ENCODE measurements around the gene CD180.

Gene CD180

GRCh38 chr5:67135381-67135984, 61.1 kb downstream of the CD180 start:
- TF ChIP-seq POLR2A (IDR thresholded peaks at IDR 0.05; ENCODE audit: low read depth, low read length) (no peak), TAF1 (IDR thresholded peaks at IDR 0.05; ENCODE audit: borderline replicate concordance, low read depth, low read length) (no peak), POLR2AphosphoS5 (IDR thresholded peaks at IDR 0.05; ENCODE audit: low read depth, low read length) (no peak)
- no peak for DNase-seq (ENCODE audit: insufficient read length)
- FAIRE-seq, result no peak

DNA sequence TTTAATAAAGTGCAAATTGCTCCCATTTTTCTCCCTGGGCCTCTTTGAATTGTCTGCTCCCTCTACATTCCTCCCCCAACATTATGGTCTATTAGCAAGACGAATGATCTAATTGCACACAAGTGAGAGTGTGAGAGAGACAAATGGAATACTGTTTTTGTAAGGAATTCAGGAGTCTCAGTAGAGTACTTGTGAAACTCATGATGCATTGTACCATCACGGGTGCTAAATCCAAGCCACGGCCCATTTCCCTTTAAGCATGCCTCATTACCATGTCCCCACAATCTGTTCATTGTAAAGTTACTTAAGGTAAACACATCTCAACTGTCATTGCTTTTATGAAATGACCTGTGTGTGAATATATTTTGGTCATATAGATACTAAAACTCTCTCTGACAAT, 62.8 kb downstream of the CD180 start:
- TF ChIP-seq TAF1 (IDR thresholded peaks at IDR 0.05; ENCODE audit: borderline replicate concordance, low read depth, low read length) (no peak), POLR2AphosphoS5 (IDR thresholded peaks at IDR 0.05; ENCODE audit: low read depth, low read length) (no peak), POLR2A (IDR thresholded peaks at IDR 0.05; ENCODE audit: low read depth, low read length) (no peak)
- FAIRE-seq (no peak), DNase-seq (ENCODE audit: insufficient read length) (no peak)

- TF ChIP-seq POLR2AphosphoS5 (IDR thresholded peaks at IDR 0.05; ENCODE audit: low read depth, low read length) (no peak), TAF1 (IDR thresholded peaks at IDR 0.05; ENCODE audit: borderline replicate concordance, low read depth, low read length) (no peak), POLR2A (IDR thresholded peaks at IDR 0.05; ENCODE audit: low read depth, low read length) (no peak)
- DNase-seq (ENCODE audit: insufficient read length) (no peak), FAIRE-seq (no peak)
Measured at GRCh38 chr5:67133217-67133616, 63.4 kb downstream of the CD180 start.

- DNase-seq (ENCODE audit: insufficient read length) (no peak), FAIRE-seq (no peak)
- TF ChIP-seq POLR2A (IDR thresholded peaks at IDR 0.05; ENCODE audit: low read depth, low read length) (no peak), TAF1 (IDR thresholded peaks at IDR 0.05; ENCODE audit: borderline replicate concordance, low read depth, low read length) (no peak), POLR2AphosphoS5 (IDR thresholded peaks at IDR 0.05; ENCODE audit: low read depth, low read length) (no peak)
Measured at GRCh38 chr5:67129768-67130167, 66.8 kb downstream of the CD180 start.
